Adrenal gland (tissue), 12 donors: ENCODE data around the gene AOPEP. TPM values are rescaled to one million over a fixed set of nuclear protein-coding genes. Genes with fewer than 3 reads are reported as not detected.

ENCODE experiments used
- DNase-seq, 7 donors: peaks; one replicate each; pipeline ENCODE4 v3.0.0-alpha.2; 2019 to 2020
- H3K27ac ChIP-seq, 5 donors: fragments of 200-600 bp; sonication (generic) in 4 of 5; 1 replicate in 3 of 5; 2 replicates in 2 of 5; pipeline versions ENCODE4 v1.5.1 to v1.8.0; 2016 to 2020; ENCODE audit warnings: mild to moderate bottlenecking in 1 of 5
- H3K27me3 ChIP-seq: fragments of 200-600 bp; 2 replicates; pipeline ENCODE4 v1.8.0; 2021
- H3K36me3 ChIP-seq, 2 donors: fragments of 200-600 bp; replicated peaks in 1 of 2; 1 replicate in 1 of 2; 2 replicates in 1 of 2; pipeline versions ENCODE4 v1.5.1 to v1.8.0; 2018 to 2022
- H3K4me1 ChIP-seq, 2 donors: fragments of 200-600 bp; replicated peaks in 1 of 2; 1 replicate in 1 of 2; 2 replicates in 1 of 2; pipeline versions ENCODE4 v1.5.1 to v1.8.0; 2018 to 2021
- H3K4me3 ChIP-seq, 4 donors: fragments of 200-600 bp; sonication (generic) in 3 of 4; one replicate each; pipeline ENCODE4 v1.5.1; 2016 to 2018
- H3K9me3 ChIP-seq, 3 donors: fragments of 200-600 bp; sonication (generic) in 1 of 3; replicated peaks in 1 of 3; 1 replicate in 2 of 3; 2 replicates in 1 of 3; pipeline versions ENCODE4 v1.5.1 to v1.8.0; 2016 to 2021
- CTCF ChIP-seq, 6 experiments: fragments of 450-650 bp in 4 of 6; fragments of 200-600 bp in 2 of 6; sonication (generic) in 1 of 6; IDR thresholded peaks; 1 replicate in 5 of 6; 2 replicates in 1 of 6; pipeline versions ENCODE4 v1.5.1 to v1.8.0; 2016 to 2021; ENCODE audit warnings: antibody characterized with exemption in 6 of 6, mild to moderate bottlenecking in 2 of 6, moderate library complexity in 1 of 6
- POLR2A ChIP-seq, 2 donors: fragments of 450-650 bp; IDR thresholded peaks; one replicate each; pipeline ENCODE4 v1.6.1; 2017; ENCODE audit warnings: antibody characterized with exemption in 2 of 2, mild to moderate bottlenecking in 2 of 2, moderate library complexity in 1 of 2
- WGBS, 4 donors: extraction: QIAGEN DNeasy Blood & Tissue Kit in 2 of 4; methylation state at CpG; one replicate each; pipeline versions ENCODE4 v1.1.5 to v1.1.7; 2013 to 2017; 5-methylcytosine and 5-hydroxymethylcytosine counted together
- intact Hi-C, 2 donors: fragments of 100-400 bp; cut with DNase I; formaldehyde crosslinking; loops; one replicate each; pipeline versions ENCODE4 v1.14.1 to v1.15.0; 2022 to 2023
- polyA plus RNA-seq, 3 donors: library from polyadenylated mRNA; stranded (reverse); fragments of 200-250 nt in 2 of 3; fragments of 350-450 nt in 1 of 3; fragmentation: Illumina TruSeq in 1 of 3; extraction: RNeasy Lipid Tissue Mini Kit (QIAGEN cat#74804) in 1 of 3; gene quantifications; one replicate each; pipeline ENCODE4 v1.2.3, GENCODE V29; 2013 to 2014
- total RNA-seq, 9 donors: library from RNA; depleted of rRNA in 4 of 9; stranded (reverse); fragments of >200 nt in 4 of 9; fragments of 120-200 nt in 1 of 9; fragmentation: NEBNext Ultra II Directional in 1 of 9; extraction: Animal tissue kit (Norgen Biotek cat#: 25700) in 1 of 9; gene quantifications; one replicate each; pipeline versions ENCODE4 v1.1.0 to v1.2.4, GENCODE V29; 2013 to 2023
- donor health status: healthy with polysubstance abuse.
- donor health status: Bipolar disorder and iron deficiency.
- donor health status: DM: yes; HTN: yes; CAD: no.
- donor health status: DM: no; HTN: no; CAD: no.
- donor health status: DM: no; HTN: no; CAD: no.
- donor health status: DM: yes; HTN: yes; CAD: no.

AOPEP gene
- total and polyA plus RNA-seq, 12 donors, result 31.0 to 99.6 (median 71.0) TPM

GRCh38 chr9:94933511-94933828 is 207.0 kb downstream of the AOPEP start:
- intact Hi-C loops, result no loop called here
- Histone ChIP-seq H3K27ac (no peak overlapping the region), H3K4me1 (peaks cover 5 to 17% of the 10 kb centered on the region in 2 donors), H3K9me3 (no peaks in the 10 kb centered on the region), H3K36me3 (no peaks in the 10 kb centered on the region), H3K4me3 (no peak overlapping the region), H3K27me3 (no peaks in the 10 kb centered on the region)
- WGBS, 4 donors, result 92 to 99% (median 96%) methylated on average over 3 of the region's 3 CpGs
- peak in 1 of 7 donors; percentile 1 for DNase-seq
- TF ChIP-seq CTCF (IDR thresholded peaks at IDR 0.05), result no peak
- no peak for TF ChIP-seq POLR2A (IDR thresholded peaks at IDR 0.05)

- Histone ChIP-seq H3K36me3 (no peaks in the 10 kb centered on the region), H3K27me3 (no peaks in the 10 kb centered on the region), H3K27ac (no peak overlapping the region), H3K9me3 (no peaks in the 10 kb centered on the region), H3K4me1 (peaks cover 5 to 17% of the 10 kb centered on the region in 2 donors), H3K4me3 (no peak overlapping the region)
- intact Hi-C loops, result no loop called here
- TF ChIP-seq CTCF (IDR thresholded peaks at IDR 0.05), result no peak
- TF ChIP-seq POLR2A (IDR thresholded peaks at IDR 0.05), result no peak
- 88 to 97% (median 94%) methylated on average over 9 of the region's 9 CpGs for WGBS, 4 donors
- no peak for DNase-seq
Measured at GRCh38 chr9:94934816-94935328, 208.4 kb downstream of the AOPEP start.

DNA sequence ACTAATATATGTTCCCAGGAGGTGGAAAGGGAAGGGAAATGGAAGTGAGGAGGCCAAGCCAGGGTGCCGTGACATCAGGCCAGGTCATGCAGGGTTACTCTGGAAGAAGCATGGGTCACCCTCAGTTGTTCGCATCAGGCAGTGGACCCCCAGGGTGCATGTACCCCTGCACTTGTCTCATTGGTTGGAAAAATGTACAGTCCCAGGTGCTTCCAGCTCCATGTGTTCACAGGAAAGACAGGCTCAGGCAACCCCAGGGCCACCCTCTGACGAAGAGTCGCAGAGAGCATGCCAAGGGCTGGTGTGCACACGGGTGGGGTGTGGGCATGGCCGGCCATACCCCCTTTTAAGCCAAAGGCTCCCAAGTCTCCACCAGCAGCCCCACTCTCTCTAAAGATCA is 208.9 kb downstream of the AOPEP start:
- Histone ChIP-seq H3K27ac (no peak overlapping the region), H3K27me3 (no peaks in the 10 kb centered on the region), H3K9me3 (no peaks in the 10 kb centered on the region), H3K4me3 (no peak overlapping the region), H3K4me1 (peaks cover 5 to 17% of the 10 kb centered on the region in 2 donors), H3K36me3 (no peaks in the 10 kb centered on the region)
- intact Hi-C loops, result no loop called here
- TF ChIP-seq CTCF (IDR thresholded peaks at IDR 0.05) (no peak), POLR2A (IDR thresholded peaks at IDR 0.05) (no peak)
- 92 to 98% (median 96%) methylated on average over 6 of the region's 6 CpGs for WGBS, 4 donors
- DNase-seq, result no peak

DNA sequence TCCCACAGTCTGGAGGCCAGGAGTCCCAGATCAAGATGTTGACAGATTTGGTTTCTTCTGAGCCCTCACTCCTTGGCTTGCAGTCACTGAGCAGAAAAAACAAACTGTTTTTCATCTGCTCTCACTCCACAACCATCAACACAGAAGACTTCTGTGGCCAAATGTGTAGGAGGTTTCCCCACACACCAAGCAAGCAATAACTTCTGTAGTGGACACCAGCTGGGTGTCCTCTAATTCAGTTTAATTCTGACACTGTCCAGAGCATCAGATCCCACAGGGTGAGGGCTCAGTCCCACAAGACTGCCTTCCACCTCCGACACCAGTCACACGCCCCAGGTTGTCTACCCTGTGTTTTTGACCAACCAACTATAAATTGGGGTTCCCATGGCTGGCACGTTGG is 209.9 kb downstream of the AOPEP start:
- intact Hi-C loops, result no loop called here
- WGBS, 4 donors, result 86 to 100% (median 97%) methylated on average over 3 of the region's 3 CpGs
- H3K27me3 ChIP-seq, result no peaks in the 10 kb centered on the region
- H3K4me1 ChIP-seq, result peaks cover 5 to 22% of the 10 kb centered on the region in 2 donors
- no peak for DNase-seq
- no peaks in the 10 kb centered on the region for H3K9me3 ChIP-seq
- TF ChIP-seq POLR2A (IDR thresholded peaks at IDR 0.05), result no peak
- no peak for TF ChIP-seq CTCF (IDR thresholded peaks at IDR 0.05)
- H3K27ac ChIP-seq, result no peak overlapping the region
- no peaks in the 10 kb centered on the region for H3K36me3 ChIP-seq
- no peak overlapping the region for H3K4me3 ChIP-seq
